SH-SY5Y (cell line): ENCODE results near the gene RFC5.

Experiments
- GATA2 ChIP-seq: IDR thresholded peaks from 2 replicates; pipeline ENCODE4 v1.6.1; 2011; ENCODE audit warnings: mild to moderate bottlenecking, low read depth, low read length
- GATA3 ChIP-seq: IDR thresholded peaks from 2 replicates; pipeline ENCODE4 v1.6.1; 2011; ENCODE audit warnings: low read depth, mild to moderate bottlenecking, low read length, moderate library complexity

DNA sequence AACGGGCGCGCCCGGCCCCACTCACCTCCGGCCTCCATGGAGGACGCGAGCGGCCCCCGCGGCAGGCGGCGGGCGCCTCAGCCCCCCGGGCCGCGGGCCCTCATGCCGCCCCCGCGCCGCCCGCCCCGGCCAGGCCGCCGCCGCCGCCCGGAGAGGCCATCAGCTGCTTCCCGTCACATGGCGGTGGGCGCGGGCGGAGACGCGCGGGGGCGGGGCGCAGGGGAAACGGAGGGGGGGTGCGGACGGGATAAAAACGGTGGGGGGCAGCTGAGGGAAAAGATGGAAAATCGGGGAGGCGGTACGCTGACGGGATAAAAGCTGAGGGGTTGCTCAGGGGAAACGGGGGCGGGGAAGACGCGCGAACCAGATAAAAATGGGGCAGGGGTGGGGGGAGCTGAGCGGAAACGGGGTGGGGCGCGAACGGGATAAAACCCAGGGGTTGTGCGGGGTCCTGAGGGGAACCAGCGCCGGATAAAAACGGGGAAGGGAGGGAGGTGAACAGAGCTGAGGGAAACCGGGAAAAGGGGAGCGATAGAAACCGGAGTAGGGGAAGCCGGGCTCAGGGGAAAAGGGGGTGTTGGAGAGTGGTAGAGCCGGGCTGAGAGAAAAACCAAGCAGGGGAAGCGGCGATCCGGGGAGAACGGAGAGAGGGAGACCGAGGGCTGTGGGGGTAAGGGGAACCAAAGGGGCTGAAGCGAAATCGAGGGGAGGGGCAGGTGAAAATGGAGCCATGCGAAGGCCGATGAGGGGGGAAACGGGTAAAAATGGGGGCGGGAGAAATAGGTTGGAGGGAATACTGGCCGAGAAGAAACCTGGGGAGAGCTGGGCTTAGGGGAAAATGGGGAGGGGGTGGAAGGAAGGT is 44.7 kb downstream of the RFC5 start, which contains the start of gene WSB2:
- TF ChIP-seq GATA3 (no peak), GATA2 (no peak)
